ENCODE measurements around the gene MBD6. TPM values are rescaled to one million over a fixed set of nuclear protein-coding genes. Genes with fewer than 3 reads are reported as not detected.

MBD6 gene
- total and polyA plus RNA-seq, 2 of the 13 experiments (the other 11 are each of a cell fraction or from before 2014, with no cell fraction given) = 4.1 to 5.9 TPM

- Histone ChIP-seq H3K4me1 (ENCODE audit: insufficient read depth, low read length) (peaks cover 23% of the 10 kb centered on the region), H3K27ac (ENCODE audit: extremely low read length, insufficient read depth, low read length) (no peak overlapping the region), H3K4me2 (ENCODE audit: low read depth, low read length) (no peak overlapping the region), H3K79me2 (ENCODE audit: insufficient read depth, low read length) (peaks cover 23% of the 10 kb centered on the region), H3K36me3 (replicated peaks in 1 of 2; ENCODE audit: control insufficient read depth in 1 of 2, insufficient read depth in 2 of 2, low read length in 2 of 2) (peaks cover 9 to 17% of the 10 kb centered on the region in 2 experiments; a peak in 4 of 5 replicates), H4K20me1 (ENCODE audit: insufficient read depth, low read length) (peaks cover 4% of the 10 kb centered on the region; the same call in 1 of the 2 replicates), H3K9me3 (ENCODE audit: low read length) (no peaks in the 10 kb centered on the region), H2AFZ (ENCODE audit: low read length) (no peak overlapping the region), H3K9ac (ENCODE audit: insufficient read depth, low read depth, low read length) (no peak overlapping the region), H3K4me3 (replicated peaks in 1 of 3; ENCODE audit: insufficient read depth in 1 of 3, low read depth in 2 of 3, low read length in 3 of 3) (no peak overlapping the region), H3K27me3 (ENCODE audit: control insufficient read depth in 1 of 2, insufficient read depth in 2 of 2, low read length in 2 of 2) (peaks cover 0 to 6% of the 10 kb centered on the region in 2 experiments; a peak in 1 of 5 replicates)
- DNase-seq (ENCODE audit: low spot score) (no peak), FAIRE-seq (no peak), ATAC-seq (no peak)
- in situ Hi-C loops (cut with HindIII; ENCODE audit: extremely low pct_ligation_motif_present, low pct_unique_long_range_greater_than_20kb) (no loop called here), intact Hi-C loops (cut with micrococcal nuclease; ENCODE audit: unreplicated experiment) (loop anchor here (2.0 kb wide), 1 partner anchor 23 kb away; no protein-coding TSS in a partner anchor)
- ChIA-PET POLR2A (interaction anchor here (0.7 to 1.0 kb wide), 2 partner anchors 32 to 35 kb away, joined by 3 read pairs; partner anchors contain the start of gene DDIT3), CTCF (ENCODE audit: low intra/inter-chr PET ratio, low total read pairs) (no interaction called here)
- BruUV-seq (replicated peaks) = no TSS peak
- TF ChIP-seq MEIS1 (CRISPR knock-in tag; IDR thresholded peaks at IDR 0.05; ENCODE audit: borderline replicate concordance) (no peak), ZNF513 (CRISPR knock-in tag; conservative IDR thresholded peaks at IDR 0.05) (no peak), ZNF318 (CRISPR knock-in tag; IDR thresholded peaks at IDR 0.05) (no peak), SNAPC2 (CRISPR knock-in tag; IDR thresholded peaks at IDR 0.05) (no peak), PRPF4 (IDR thresholded peaks at IDR 0.05; ENCODE audit: low read depth, low read length, poor library complexity, severe bottlenecking) (no peak), ZNF205 (CRISPR knock-in tag; IDR thresholded peaks at IDR 0.05) (no peak), BRF2 (CRISPR knock-in tag; IDR thresholded peaks at IDR 0.05) (no peak), ZKSCAN8 (CRISPR knock-in tag; IDR thresholded peaks at IDR 0.05; ENCODE audit: borderline replicate concordance) (no peak), ZBTB39 (CRISPR knock-in tag; IDR thresholded peaks at IDR 0.05) (no peak), MBD4 (IDR thresholded peaks at IDR 0.05; ENCODE audit: borderline replicate concordance, low read length) (no peak), MTA3 (CRISPR knock-in tag; IDR thresholded peaks at IDR 0.05) (no peak), PHF5A (CRISPR knock-in tag; IDR thresholded peaks at IDR 0.05; ENCODE audit: low read depth, unreplicated experiment) (no peak)
Observed at GRCh38 chr12:57485695-57486094, 36.9 kb upstream of the MBD6 start.

All from HepG2 (cell line).